ENCODE measurements around the gene CDH4.

Gene CDH4

GRCh38 chr20:61856626-61857413, 604.8 kb downstream of the CDH4 start:
- no peak for TF ChIP-seq CTCF (conservative IDR thresholded peaks at IDR 0.05)
- no peak for TF ChIP-seq ZFX (IDR thresholded peaks at IDR 0.05)
- H3K27ac ChIP-seq: no peak overlapping the region

- TF ChIP-seq CTCF (conservative IDR thresholded peaks at IDR 0.05): no peak
- TF ChIP-seq ZFX (IDR thresholded peaks at IDR 0.05): no peak
- no peak overlapping the region for H3K27ac ChIP-seq
Measured at GRCh38 chr20:61857414-61857775, 605.3 kb downstream of the CDH4 start.

DNA sequence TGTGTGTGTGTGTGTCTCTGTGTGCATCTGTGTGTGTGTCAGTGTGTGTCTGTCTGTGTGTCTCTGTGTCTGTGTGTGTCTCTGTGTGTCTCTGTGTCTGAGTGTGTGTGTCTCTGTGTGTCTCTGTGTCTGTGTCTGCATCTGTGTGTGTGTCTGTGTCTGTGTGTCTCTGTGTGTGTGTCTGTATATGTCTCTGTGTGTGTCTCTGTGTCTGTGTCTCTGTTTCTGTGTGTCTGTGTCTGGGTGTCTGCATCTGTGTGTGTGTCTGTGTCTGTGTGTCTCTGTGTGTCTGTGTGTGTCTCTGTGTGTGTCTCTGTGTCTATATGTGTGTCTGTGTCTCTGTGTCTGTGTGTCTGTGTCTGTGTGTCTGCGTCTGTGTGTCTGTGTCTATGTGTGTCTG, 605.8 kb downstream of the CDH4 start:
- H3K27ac ChIP-seq: no peak overlapping the region
- TF ChIP-seq CTCF (conservative IDR thresholded peaks at IDR 0.05) (no peak), ZFX (IDR thresholded peaks at IDR 0.05) (no peak)

DNA sequence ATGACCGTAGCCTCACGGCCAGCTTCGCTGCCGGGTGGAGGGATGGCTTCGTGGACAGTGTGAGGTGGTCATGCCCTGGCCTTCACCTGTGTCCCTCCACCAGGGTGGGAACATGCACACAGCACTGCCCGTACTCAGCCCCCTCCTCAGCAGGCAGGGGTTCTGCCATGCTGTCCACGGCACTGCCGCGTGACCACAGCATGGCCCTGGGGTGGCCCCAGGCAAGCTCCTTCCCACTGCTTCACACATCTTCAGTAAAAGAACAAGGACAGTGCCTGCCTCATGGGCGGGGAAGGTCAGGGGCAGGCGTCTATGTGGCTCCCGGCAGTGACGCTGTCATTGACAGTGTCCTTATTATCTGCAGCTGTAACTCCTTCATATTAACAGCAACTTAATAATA, 607.7 kb downstream of the CDH4 start:
- no peak overlapping the region for H3K27ac ChIP-seq
- TF ChIP-seq CTCF (conservative IDR thresholded peaks at IDR 0.05): no peak
- no peak for TF ChIP-seq ZFX (IDR thresholded peaks at IDR 0.05)

- TF ChIP-seq CTCF (conservative IDR thresholded peaks at IDR 0.05): no peak
- TF ChIP-seq ZFX (IDR thresholded peaks at IDR 0.05): no peak
- no peak overlapping the region for H3K27ac ChIP-seq
Measured at GRCh38 chr20:61860260-61860987, 608.4 kb downstream of the CDH4 start.

DNA sequence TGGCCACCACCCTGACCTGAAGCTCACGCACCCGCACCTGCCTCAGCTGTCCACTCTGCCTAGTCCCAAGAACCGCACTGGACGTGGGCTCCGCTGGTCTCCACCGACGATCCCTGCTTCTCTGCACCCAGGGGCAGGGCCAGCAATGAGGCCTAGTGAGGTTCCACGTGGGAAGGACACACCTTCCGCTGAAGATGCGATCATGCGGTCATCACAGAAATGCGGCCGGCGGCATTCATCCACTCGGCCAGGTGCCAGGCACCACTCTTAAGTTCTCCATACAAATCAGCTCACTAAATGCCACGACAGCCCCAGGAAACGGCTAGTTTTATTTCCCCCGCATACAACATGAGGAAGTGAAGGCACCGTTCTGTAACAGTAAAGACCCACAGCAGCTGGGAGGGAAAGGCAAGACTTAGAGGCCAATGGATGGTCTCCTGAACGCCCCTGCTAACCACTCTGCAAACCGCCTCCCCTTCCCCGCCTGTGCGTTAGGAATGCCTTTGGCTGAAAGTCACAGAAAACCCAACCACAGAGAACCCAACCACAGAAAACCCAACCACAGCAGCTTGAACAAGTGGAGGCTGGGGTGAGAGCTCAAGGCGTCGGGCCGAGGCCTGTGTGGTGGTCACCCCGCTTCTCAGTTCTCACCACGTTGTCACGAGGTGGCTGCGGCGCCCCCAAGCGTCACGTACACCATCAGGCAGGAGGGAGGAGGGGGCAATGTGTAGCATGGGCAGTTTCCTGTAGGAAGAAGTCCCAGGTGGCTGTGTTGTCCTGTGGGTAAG, 609.2 kb downstream of the CDH4 start:
- TF ChIP-seq CTCF (conservative IDR thresholded peaks at IDR 0.05): no peak
- TF ChIP-seq ZFX (IDR thresholded peaks at IDR 0.05): no peak
- H3K27ac ChIP-seq: no peak overlapping the region

DNA sequence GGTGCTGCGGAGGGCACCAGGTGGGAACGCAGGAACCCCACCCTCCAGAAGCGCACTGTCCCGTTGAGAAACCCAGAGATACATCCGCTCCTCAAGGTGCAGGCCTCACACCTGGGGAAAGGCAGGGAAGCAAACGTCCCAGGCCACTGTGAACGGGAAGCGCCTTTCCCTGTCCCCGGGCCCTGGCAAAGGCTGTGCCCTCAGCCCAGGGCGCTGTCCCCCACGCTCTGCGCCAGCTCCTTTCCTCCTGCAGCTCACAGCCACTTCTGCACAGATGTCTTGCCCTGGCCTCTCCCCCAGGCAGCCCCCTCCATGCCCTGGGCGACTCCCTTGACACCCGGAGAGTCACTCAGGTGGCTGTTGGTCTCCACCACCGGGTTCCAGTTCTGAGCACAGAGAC, 609.8 kb downstream of the CDH4 start:
- H3K27ac ChIP-seq: no peak overlapping the region
- TF ChIP-seq CTCF (conservative IDR thresholded peaks at IDR 0.05) (no peak), ZFX (IDR thresholded peaks at IDR 0.05) (no peak)

Data from C4-2B (cell line).